WTC11 (cell line): Measurements from ENCODE around the gene HPX. TPM values are rescaled to one million over a fixed set of nuclear protein-coding genes. Genes with fewer than 3 reads are reported as not detected.

Experiments
- ATAC-seq: fragments of 200-7000 bp; cut with Tn5 transposase; 2 replicates; pipeline ENCODE4 v1.10.0; 2021; ENCODE audit warnings: mild to moderate bottlenecking, moderate library complexity
- CTCF ChIA-PET: fragments of 300-600 bp; sonication (Branson Sonifier 250); formaldehyde crosslinking; loops from one replicate; lab custom pipeline; 2021; ENCODE audit warnings: antibody characterized with exemption; lab: Charles Lee
- POLR2A ChIA-PET: fragments of 350-600 bp; sonication (Branson Sonifier 250); formaldehyde crosslinking; loops from one replicate; lab custom pipeline; 2021; ENCODE audit warnings: antibody characterized with exemption; lab: Charles Lee
- DNase-seq: peaks from one replicate; pipeline ENCODE4 v3.0.0; 2021; ENCODE audit warnings: low spot score
- H3K27ac Mint-ChIP-seq: 2 replicates; pipeline ENCODE4 v1.8.0; 2021; ENCODE audit warnings: mixed read lengths
- H3K27me3 Mint-ChIP-seq: 2 replicates; pipeline ENCODE4 v1.8.0; 2021; ENCODE audit warnings: low read depth, mild to moderate bottlenecking, moderate library complexity, mixed read lengths
- H3K36me3 Mint-ChIP-seq: 2 replicates; pipeline ENCODE4 v1.8.0; 2021; ENCODE audit warnings: mixed read lengths
- H3K4me1 Mint-ChIP-seq: 2 replicates; pipeline ENCODE4 v1.8.0; 2022; ENCODE audit warnings: mixed read lengths
- H3K4me3 Mint-ChIP-seq: 2 replicates; pipeline ENCODE4 v1.8.0; 2021; ENCODE audit warnings: mild to moderate bottlenecking, moderate library complexity, mixed read lengths
- H3K9me3 Mint-ChIP-seq: 2 replicates; pipeline ENCODE4 v1.8.0; 2021; ENCODE audit warnings: mixed read lengths
- E2F1 ChIP-seq: sonication (generic); formaldehyde crosslinking; IDR thresholded peaks from 2 replicates; pipeline ENCODE4 v1.8.0; 2022; ENCODE audit warnings: mild to moderate bottlenecking, missing genetic modification reagents
- ELF4 ChIP-seq: sonication (generic); formaldehyde crosslinking; IDR thresholded peaks from 2 replicates; pipeline ENCODE4 v1.8.1; 2022; ENCODE audit warnings: low read depth, mild to moderate bottlenecking, moderate library complexity, missing genetic modification reagents
- ESRRA ChIP-seq: sonication (generic); formaldehyde crosslinking; IDR thresholded peaks from 2 replicates; pipeline ENCODE4 v1.8.1; 2022; ENCODE audit warnings: mild to moderate bottlenecking, missing genetic modification reagents, borderline replicate concordance
- FOXK1 ChIP-seq: sonication (generic); formaldehyde crosslinking; IDR thresholded peaks from 2 replicates; pipeline ENCODE4 v1.8.0; 2022; ENCODE audit warnings: mild to moderate bottlenecking, moderate library complexity, missing genetic modification reagents
- GRHL2 ChIP-seq: fragments of 250-450 bp; sonication (Bioruptor Pico); IDR thresholded peaks from 2 replicates; pipeline ENCODE4 v1.8.0; 2022; ENCODE audit warnings: mild to moderate bottlenecking, moderate library complexity; ENCODE audit not compliant: insufficient replicate concordance, severe bottlenecking
- IRF2 ChIP-seq: sonication (generic); formaldehyde crosslinking; IDR thresholded peaks from 2 replicates; pipeline ENCODE4 v1.8.0; 2022; ENCODE audit warnings: low read depth, missing genetic modification reagents, borderline replicate concordance
- MYBL2 ChIP-seq: sonication (generic); formaldehyde crosslinking; IDR thresholded peaks from 2 replicates; pipeline ENCODE4 v1.8.1; 2023; ENCODE audit warnings: mild to moderate bottlenecking, moderate library complexity, missing genetic modification reagents
- NFATC4 ChIP-seq: fragments of 250-450 bp; sonication (Bioruptor Pico); IDR thresholded peaks from 2 replicates; pipeline ENCODE4 v1.9.0; 2021; ENCODE audit warnings: mild to moderate bottlenecking
- NFYB ChIP-seq: sonication (generic); formaldehyde crosslinking; conservative IDR thresholded peaks from 2 replicates; pipeline ENCODE4 v1.8.0; 2022; ENCODE audit warnings: low read depth, missing genetic modification reagents
- NR3C1 ChIP-seq: sonication (generic); formaldehyde crosslinking; conservative IDR thresholded peaks from 2 replicates; pipeline ENCODE4 v1.8.1; 2023; ENCODE audit warnings: low read depth, mild to moderate bottlenecking, missing genetic modification reagents
- TEAD4 ChIP-seq: sonication (generic); formaldehyde crosslinking; IDR thresholded peaks from 2 replicates; pipeline ENCODE4 v1.8.0; 2022; ENCODE audit warnings: mild to moderate bottlenecking, missing genetic modification reagents
- USF2 ChIP-seq: sonication (generic); formaldehyde crosslinking; IDR thresholded peaks from 2 replicates; pipeline ENCODE4 v1.8.1; 2023; ENCODE audit warnings: mild to moderate bottlenecking, missing genetic modification reagents, moderate library complexity
- ZNF138 ChIP-seq: sonication (generic); formaldehyde crosslinking; conservative IDR thresholded peaks from 2 replicates; pipeline ENCODE4 v1.8.1; 2022; ENCODE audit warnings: mild to moderate bottlenecking, moderate library complexity, missing genetic modification reagents
- ZNF263 ChIP-seq: sonication (generic); formaldehyde crosslinking; IDR thresholded peaks from 2 replicates; pipeline ENCODE4 v1.8.1; 2022; ENCODE audit warnings: low read depth, mild to moderate bottlenecking, moderate library complexity, missing genetic modification reagents
- ZNF317 ChIP-seq: sonication (generic); formaldehyde crosslinking; IDR thresholded peaks from 2 replicates; pipeline ENCODE4 v1.8.1; 2023; ENCODE audit warnings: low read depth, mild to moderate bottlenecking, moderate library complexity, missing genetic modification reagents, borderline replicate concordance
- ZNF423 ChIP-seq: fragments of 250-450 bp; sonication (Bioruptor Pico); IDR thresholded peaks from 2 replicates; pipeline ENCODE4 v2.1.2; 2022; ENCODE audit warnings: mild to moderate bottlenecking, moderate library complexity
- ZNF671 ChIP-seq: fragments of 250-450 bp; sonication (Bioruptor Pico); IDR thresholded peaks from 2 replicates; pipeline ENCODE4 v1.8.0; 2021; ENCODE audit warnings: mild to moderate bottlenecking
- total RNA-seq: library from RNA; stranded (reverse); gene quantifications from 3 replicates; pipeline ENCODE4 v1.2.3, GENCODE V29; 2021
- TF ChIP-seq, protein P1 (sequence below): sonication (generic); formaldehyde crosslinking; IDR thresholded peaks from 2 replicates; pipeline ENCODE4 v1.8.1; 2023; ENCODE audit warnings: mild to moderate bottlenecking, moderate library complexity, missing genetic modification reagents
- TF ChIP-seq, protein P2 (sequence below): fragments of 200-600 bp; IDR thresholded peaks from 2 replicates; pipeline ENCODE4 v1.8.0; 2022; ENCODE audit warnings: antibody characterized with exemption
- TF ChIP-seq, protein P3 (sequence below): sonication (generic); formaldehyde crosslinking; IDR thresholded peaks from 2 replicates; pipeline ENCODE4 v1.8.1; 2023; ENCODE audit warnings: mild to moderate bottlenecking, missing genetic modification reagents
- TF ChIP-seq, protein P4 (sequence below): fragments of 250-450 bp; sonication (Bioruptor Pico); IDR thresholded peaks from 2 replicates; pipeline ENCODE4 v1.9.0; 2021; ENCODE audit warnings: mild to moderate bottlenecking

Gene HPX
- total RNA-seq, 1 experiment from 2014 or later = 1.7 TPM

DNA sequence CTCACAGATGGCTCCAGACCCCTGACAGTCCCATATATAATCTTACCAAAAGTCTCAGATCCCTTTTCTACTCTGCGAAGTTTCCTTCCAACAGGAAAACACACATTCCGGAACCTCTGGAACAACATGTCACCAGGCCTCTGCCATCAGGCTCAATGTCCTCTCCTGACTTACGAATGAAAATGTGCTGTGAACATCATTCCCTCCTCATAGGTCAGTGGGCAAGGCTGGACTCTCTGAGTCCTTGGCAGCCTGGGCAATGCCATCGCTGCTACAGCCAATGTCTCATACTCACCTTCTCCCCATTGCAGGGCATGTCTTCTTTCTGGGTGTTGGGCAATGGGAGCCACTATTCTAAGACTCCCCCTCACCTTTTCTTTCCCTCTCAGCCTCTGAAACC, 1.7 kb upstream of the HPX start:
- TF ChIP-seq ZNF671 (CRISPR knock-in tag) = no peak
- TF ChIP-seq TEAD4 (CRISPR knock-in tag) = no peak
- TF ChIP-seq ELF4 = no peak
- no peak for TF ChIP-seq GRHL2
- TF ChIP-seq ZNF423 (CRISPR knock-in tag) = no peak
- TF ChIP-seq ZNF263 (CRISPR knock-in tag) = no peak
- TF ChIP-seq, protein P1, sequence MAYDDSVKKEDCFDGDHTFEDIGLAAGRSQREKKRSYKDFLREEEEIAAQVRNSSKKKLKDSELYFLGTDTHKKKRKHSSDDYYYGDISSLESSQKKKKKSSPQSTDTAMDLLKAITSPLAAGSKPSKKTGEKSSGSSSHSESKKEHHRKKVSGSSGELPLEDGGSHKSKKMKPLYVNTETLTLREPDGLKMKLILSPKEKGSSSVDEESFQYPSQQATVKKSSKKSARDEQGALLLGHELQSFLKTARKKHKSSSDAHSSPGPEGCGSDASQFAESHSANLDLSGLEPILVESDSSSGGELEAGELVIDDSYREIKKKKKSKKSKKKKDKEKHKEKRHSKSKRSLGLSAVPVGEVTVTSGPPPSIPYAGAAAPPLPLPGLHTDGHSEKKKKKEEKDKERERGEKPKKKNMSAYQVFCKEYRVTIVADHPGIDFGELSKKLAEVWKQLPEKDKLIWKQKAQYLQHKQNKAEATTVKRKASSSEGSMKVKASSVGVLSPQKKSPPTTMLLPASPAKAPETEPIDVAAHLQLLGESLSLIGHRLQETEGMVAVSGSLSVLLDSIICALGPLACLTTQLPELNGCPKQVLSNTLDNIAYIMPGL = no peak
- TF ChIP-seq ZNF317 (CRISPR knock-in tag) = no peak
- CTCF ChIA-PET = interaction anchor here (1.6 to 12.2 kb wide), 8 partner anchors 12 to 162 kb away, joined by 4 to 342 read pairs (median 22); partner anchors contain the start of gene TRIM3
- Mint-ChIP-seq H3K4me1 (no peaks in the 10 kb centered on the region), H3K4me3 (no peak overlapping the region), H3K27me3 (no peaks in the 10 kb centered on the region), H3K27ac (no peak overlapping the region), H3K9me3 (no peaks in the 10 kb centered on the region), H3K36me3 (no peaks in the 10 kb centered on the region)
- DNase-seq (no peak), ATAC-seq (no peak)
- POLR2A ChIA-PET = no interaction called here

DNA sequence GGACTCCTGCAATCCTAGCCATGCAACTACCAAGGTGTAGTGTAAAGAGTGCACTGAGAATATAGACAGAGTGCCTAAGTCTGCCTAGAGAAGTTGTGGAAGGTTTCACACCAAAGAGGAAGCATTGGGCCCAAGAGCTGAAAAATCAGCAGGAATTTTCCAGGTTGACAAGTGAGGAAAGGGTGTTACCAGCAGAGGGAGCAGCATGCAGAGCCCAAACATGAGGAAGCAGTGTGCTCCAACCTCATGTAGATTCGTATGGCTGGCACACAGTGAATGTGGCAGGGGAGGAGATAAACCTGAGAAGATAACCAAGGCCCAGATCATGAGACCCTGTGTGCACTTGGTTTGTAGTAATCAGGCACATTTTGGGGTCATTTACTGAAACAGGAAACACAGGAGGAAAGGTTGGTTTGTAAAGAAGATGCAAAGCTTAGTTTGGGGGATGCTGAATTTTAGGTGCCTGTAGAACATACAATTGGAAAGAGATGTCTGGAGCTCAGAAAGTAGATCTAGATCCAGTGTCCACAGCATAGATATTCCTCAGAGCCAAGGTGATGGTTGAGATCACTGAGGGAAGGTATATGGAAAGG, 1.7 kb downstream of the HPX start:
- H3K36me3 Mint-ChIP-seq = no peaks in the 10 kb centered on the region
- POLR2A ChIA-PET = interaction anchor here (0.9 kb wide), 1 partner anchor 11 kb away, joined by 3 read pairs; no protein-coding TSS in a partner anchor
- TF ChIP-seq FOXK1 (CRISPR knock-in tag) = no peak
- TF ChIP-seq, protein P2, sequence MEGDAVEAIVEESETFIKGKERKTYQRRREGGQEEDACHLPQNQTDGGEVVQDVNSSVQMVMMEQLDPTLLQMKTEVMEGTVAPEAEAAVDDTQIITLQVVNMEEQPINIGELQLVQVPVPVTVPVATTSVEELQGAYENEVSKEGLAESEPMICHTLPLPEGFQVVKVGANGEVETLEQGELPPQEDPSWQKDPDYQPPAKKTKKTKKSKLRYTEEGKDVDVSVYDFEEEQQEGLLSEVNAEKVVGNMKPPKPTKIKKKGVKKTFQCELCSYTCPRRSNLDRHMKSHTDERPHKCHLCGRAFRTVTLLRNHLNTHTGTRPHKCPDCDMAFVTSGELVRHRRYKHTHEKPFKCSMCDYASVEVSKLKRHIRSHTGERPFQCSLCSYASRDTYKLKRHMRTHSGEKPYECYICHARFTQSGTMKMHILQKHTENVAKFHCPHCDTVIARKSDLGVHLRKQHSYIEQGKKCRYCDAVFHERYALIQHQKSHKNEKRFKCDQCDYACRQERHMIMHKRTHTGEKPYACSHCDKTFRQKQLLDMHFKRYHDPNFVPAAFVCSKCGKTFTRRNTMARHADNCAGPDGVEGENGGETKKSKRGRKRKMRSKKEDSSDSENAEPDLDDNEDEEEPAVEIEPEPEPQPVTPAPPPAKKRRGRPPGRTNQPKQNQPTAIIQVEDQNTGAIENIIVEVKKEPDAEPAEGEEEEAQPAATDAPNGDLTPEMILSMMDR = peak; percentile 42; the same call in 1 of the 2 replicates
- TF ChIP-seq, all 79 proteins: peak for 1
- H3K4me3 Mint-ChIP-seq = no peak overlapping the region
- ATAC-seq = peak; percentile 72
- no peaks in the 10 kb centered on the region for H3K4me1 Mint-ChIP-seq
- H3K27ac Mint-ChIP-seq = no peak overlapping the region
- H3K27me3 Mint-ChIP-seq = no peaks in the 10 kb centered on the region
- peak; percentile 58 for DNase-seq
- no peaks in the 10 kb centered on the region for H3K9me3 Mint-ChIP-seq
- CTCF ChIA-PET = interaction anchor here (0.6 to 12.2 kb wide), 37 partner anchors 8 to 267 kb away, joined by 3 to 342 read pairs (median 4); partner anchors contain the start of genes APBB1, ARFIP2, DNHD1 and SMPD1

GRCh38 chr11:6437993-6438392, 2.8 kb downstream of the HPX start:
- DNase-seq (no peak), ATAC-seq (no peak)
- Mint-ChIP-seq H3K36me3 (no peaks in the 10 kb centered on the region), H3K27me3 (peaks cover 2% of the 10 kb centered on the region; the same call in 1 of the 2 replicates)
- POLR2A ChIA-PET = no interaction called here
- CTCF ChIA-PET = interaction anchor here (1.1 to 12.2 kb wide), 11 partner anchors 10 to 93 kb away, joined by 3 to 342 read pairs (median 9); partner anchors contain the start of gene DNHD1
- TF ChIP-seq ESRRA = no peak
- TF ChIP-seq, all 79 proteins: peak for 0
- Mint-ChIP-seq H3K4me3 (no peak overlapping the region), H3K9me3 (no peaks in the 10 kb centered on the region), H3K4me1 (no peaks in the 10 kb centered on the region), H3K27ac (no peak overlapping the region)

- no peaks in the 10 kb centered on the region for H3K36me3 Mint-ChIP-seq
- H3K27ac Mint-ChIP-seq = no peak overlapping the region
- DNase-seq (no peak), ATAC-seq (no peak)
- H3K27me3 Mint-ChIP-seq = peaks cover 2% of the 10 kb centered on the region; the same call in 1 of the 2 replicates
- ChIA-PET CTCF (interaction anchor here (0.5 to 12.2 kb wide), 6 partner anchors 10 to 74 kb away, joined by 3 to 342 read pairs (median 20); no protein-coding TSS in a partner anchor), POLR2A (no interaction called here)
- H3K4me3 Mint-ChIP-seq = no peak overlapping the region
- H3K4me1 Mint-ChIP-seq = no peaks in the 10 kb centered on the region
- H3K9me3 Mint-ChIP-seq = no peaks in the 10 kb centered on the region
- TF ChIP-seq NR3C1 (no peak), USF2 (CRISPR knock-in tag) (no peak), ESRRA (no peak), MYBL2 (CRISPR knock-in tag) (no peak), NFATC4 (CRISPR knock-in tag) (no peak), E2F1 (CRISPR knock-in tag) (no peak), ZNF138 (CRISPR knock-in tag) (no peak), FOXK1 (CRISPR knock-in tag) (no peak), IRF2 (no peak), NFYB (CRISPR knock-in tag) (no peak)
- TF ChIP-seq, protein P3, sequence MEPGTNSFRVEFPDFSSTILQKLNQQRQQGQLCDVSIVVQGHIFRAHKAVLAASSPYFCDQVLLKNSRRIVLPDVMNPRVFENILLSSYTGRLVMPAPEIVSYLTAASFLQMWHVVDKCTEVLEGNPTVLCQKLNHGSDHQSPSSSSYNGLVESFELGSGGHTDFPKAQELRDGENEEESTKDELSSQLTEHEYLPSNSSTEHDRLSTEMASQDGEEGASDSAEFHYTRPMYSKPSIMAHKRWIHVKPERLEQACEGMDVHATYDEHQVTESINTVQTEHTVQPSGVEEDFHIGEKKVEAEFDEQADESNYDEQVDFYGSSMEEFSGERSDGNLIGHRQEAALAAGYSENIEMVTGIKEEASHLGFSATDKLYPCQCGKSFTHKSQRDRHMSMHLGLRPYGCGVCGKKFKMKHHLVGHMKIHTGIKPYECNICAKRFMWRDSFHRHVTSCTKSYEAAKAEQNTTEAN (CRISPR knock-in tag) = no peak
- TF ChIP-seq, protein P4, sequence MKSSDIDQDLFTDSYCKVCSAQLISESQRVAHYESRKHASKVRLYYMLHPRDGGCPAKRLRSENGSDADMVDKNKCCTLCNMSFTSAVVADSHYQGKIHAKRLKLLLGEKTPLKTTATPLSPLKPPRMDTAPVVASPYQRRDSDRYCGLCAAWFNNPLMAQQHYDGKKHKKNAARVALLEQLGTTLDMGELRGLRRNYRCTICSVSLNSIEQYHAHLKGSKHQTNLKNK (CRISPR knock-in tag) = no peak
Measured at GRCh38 chr11:6437423-6437822, 3.4 kb downstream of the HPX start.
